Smooth muscle cell of the brain vasculature (primary cell): ENCODE measurements around the gene TDRD6.

Experiments
- DNase-seq: peaks from one replicate; pipeline ENCODE4 v3.0.0-alpha.2; 2012; ENCODE audit warnings: low read depth, low spot score

The TDRD6 gene

GRCh38 chr6:46677314-46677654, 10.4 kb upstream of the TDRD6 start:
- no peak for DNase-seq

DNA sequence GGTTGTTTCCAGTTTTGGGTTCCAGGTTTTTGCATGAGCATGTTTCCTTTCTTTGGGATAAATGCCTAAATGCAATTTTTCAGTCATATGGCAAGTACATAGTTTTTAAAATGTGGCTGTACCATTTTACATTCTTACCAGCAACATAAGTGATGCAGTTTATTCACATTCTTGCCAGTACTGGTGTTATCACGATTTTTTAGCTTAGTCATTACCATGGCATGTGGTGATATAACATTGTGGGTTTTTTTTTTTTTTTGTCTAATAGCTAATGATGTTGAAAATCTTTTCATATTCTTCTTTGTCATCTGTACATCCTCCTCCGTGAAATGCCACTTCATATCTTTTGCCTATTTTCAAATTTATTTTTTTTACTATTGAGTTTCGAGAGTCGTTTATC, 2.9 kb upstream of the TDRD6 start:
- no peak for DNase-seq

DNA sequence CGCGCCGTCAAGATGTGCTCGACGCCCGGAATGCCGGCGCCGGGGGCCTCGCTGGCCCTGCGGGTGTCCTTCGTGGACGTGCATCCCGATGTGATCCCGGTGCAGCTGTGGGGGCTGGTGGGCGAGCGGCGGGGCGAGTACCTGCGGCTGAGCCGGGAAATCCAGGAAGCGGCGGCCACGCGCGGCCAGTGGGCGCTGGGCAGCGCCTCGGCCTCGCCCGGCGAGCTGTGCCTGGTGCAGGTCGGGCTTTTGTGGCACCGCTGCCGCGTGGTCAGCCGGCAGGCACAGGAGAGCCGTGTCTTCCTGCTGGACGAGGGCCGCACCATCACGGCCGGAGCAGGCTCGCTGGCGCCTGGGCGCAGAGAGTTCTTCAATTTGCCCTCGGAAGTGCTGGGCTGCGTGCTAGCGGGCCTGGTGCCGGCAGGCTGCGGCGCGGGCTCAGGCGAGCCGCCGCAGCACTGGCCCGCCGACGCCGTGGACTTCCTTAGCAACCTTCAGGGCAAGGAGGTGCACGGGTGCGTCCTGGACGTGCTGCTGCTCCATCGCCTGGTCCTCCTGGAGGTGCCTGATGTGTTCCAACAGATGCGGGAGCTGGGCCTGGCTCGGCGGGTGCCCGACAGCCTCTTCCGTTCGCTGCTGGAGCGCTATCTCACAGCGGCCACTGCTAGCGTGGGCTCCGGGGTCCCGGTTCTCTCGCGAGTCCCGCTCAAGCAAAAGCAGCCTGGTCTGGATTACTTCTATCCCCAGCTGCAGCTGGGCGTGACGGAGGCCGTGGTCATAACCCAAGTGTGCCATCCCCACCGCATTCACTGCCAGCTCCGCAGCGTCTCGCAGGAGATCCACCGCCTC, 656 bp downstream of the TDRD6 start:
- no peak for DNase-seq

- no peak for DNase-seq
Measured at GRCh38 chr6:46688966-46689335, 1.3 kb downstream of the TDRD6 start.

- no peak for DNase-seq
Measured at GRCh38 chr6:46689657-46690056, 2.0 kb downstream of the TDRD6 start.

- no peak for DNase-seq
Measured at GRCh38 chr6:46690141-46690755, 2.6 kb downstream of the TDRD6 start.

DNA sequence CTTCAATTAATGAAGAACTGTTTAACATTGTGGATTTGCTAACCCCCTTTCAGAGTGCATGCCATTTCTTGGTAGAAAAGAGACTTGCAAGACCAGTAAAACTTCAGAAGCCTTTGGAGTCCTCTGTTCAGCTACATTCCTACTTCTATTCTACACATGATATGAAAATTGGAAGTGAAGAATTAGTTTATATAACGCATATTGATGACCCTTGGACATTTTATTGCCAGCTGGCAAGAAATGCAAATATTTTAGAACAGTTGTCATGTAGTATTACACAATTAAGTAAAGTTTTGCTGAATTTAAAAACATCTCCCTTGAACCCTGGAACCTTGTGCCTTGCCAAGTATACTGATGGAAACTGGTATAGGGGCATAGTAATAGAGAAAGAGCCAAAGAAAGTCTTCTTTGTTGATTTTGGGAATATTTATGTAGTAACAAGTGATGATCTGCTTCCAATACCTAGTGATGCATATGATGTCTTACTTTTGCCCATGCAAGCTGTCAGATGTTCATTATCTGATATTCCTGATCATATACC, 3.3 kb downstream of the TDRD6 start:
- no peak for DNase-seq

DNA sequence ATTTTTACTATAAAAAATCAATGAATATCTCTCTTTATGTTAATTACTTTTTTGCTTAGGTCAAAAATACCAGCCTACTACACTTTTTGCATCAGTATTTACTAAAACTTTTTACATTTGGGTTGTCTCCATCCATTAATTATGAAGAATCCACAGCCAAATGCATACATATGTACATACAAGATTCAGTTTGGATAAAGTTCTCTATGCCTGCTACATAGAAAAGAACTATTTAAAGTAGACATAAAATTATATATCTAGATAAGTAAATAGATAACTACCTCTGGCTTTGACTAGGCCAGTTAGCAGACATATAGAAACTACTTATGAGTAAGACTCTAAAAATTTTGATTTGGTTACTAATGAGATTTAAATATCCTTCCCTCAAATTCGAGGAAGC, 12.3 kb downstream of the TDRD6 start:
- DNase-seq: no peak

DNA sequence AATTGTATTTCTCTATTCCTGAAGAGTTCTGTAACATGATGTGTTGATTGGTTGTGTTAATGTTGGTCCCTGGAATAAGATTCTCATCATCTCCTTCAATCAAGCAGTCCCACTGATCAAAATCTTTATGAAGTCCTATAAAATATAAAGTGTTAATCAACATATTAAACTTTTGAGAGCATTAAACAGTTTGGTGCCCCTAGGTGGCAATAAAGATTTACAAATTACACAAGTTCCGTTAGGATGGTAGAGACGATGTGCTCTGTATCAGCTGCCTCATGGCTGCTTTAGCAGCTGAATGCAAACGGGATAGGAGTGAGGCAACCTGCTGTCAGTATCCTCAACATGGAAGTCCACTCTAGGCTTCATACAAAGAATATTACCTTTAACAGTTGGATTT, 16.9 kb downstream of the TDRD6 start:
- DNase-seq: no peak

DNA sequence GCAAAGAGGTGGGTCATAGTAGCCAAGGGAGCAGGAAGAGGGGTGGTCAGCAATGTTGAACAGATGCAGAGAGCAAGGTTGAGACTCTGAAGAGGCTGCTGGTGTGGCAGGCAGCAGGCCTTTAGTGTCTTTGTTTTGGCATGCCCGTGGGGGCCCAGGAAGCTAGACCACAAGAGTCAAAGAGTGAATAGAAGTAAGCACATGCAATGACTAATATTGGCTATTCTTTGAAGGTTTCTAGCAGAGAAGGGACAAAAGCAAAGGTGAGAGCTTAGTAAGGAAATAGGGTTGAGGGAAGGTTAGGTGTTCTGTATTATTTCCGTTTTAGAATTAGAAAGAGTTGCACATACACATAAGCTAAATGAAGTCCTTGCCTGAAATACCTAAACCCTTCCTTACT, 18.8 kb downstream of the TDRD6 start:
- DNase-seq: no peak

GRCh38 chr6:46711491-46711890, 23.8 kb downstream of the TDRD6 start:
- DNase-seq: no peak

GRCh38 chr6:46715141-46715540, 27.5 kb downstream of the TDRD6 start:
- DNase-seq: no peak

GRCh38 chr6:46719099-46719498, 31.4 kb downstream of the TDRD6 start:
- no peak for DNase-seq

- DNase-seq: no peak
Measured at GRCh38 chr6:46720401-46720800, 32.7 kb downstream of the TDRD6 start.

- DNase-seq: no peak
Measured at GRCh38 chr6:46729787-46730326, 42.2 kb downstream of the TDRD6 start.

DNA sequence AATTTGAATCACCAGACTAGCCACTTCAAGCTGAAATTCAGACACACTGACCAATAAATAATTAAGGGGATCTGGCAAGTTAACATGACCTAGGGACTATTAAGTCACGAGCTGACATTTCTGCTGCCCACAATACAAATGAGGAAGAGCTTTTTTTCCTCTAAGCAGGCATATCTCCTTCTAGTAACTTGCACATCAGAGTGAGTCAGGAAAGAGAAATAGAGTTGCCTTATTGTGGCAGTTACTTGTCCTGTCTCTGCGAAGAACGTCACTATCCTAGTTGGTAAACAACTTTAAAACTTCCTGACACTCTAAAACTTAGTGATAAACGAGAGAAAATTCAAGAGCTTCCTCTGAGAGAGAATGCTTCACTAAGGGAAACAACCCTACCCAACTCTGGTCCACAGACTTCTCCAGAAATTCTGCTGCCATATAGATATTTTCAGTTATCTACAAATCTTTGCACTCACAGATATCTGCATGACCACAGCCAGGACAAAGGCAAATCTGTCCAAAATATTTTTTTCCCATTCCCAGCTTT, 43.3 kb downstream of the TDRD6 start:
- DNase-seq: no peak

DNA sequence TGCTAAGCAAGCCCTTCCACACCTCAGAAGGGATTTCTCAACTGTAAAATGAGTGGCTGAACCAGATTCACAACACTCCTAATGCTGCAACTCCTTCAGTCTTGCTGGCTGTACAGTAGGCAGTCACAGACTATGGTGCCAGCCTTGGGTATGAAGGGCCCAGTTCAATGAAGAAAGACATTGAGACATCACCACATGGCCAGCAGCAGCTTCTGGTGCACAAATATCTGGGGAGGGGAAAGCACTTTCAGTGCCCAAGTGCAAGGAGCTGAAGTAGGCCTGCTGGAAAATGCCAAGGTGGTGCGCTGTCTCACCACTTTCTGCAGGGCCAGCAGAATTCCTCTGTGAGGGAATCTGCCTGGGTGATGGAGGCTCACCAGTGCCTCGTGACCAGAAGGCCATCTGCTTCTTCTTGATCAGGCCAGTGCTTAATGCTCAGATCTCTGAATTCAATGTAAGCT, 45.7 kb downstream of the TDRD6 start:
- no peak for DNase-seq

DNA sequence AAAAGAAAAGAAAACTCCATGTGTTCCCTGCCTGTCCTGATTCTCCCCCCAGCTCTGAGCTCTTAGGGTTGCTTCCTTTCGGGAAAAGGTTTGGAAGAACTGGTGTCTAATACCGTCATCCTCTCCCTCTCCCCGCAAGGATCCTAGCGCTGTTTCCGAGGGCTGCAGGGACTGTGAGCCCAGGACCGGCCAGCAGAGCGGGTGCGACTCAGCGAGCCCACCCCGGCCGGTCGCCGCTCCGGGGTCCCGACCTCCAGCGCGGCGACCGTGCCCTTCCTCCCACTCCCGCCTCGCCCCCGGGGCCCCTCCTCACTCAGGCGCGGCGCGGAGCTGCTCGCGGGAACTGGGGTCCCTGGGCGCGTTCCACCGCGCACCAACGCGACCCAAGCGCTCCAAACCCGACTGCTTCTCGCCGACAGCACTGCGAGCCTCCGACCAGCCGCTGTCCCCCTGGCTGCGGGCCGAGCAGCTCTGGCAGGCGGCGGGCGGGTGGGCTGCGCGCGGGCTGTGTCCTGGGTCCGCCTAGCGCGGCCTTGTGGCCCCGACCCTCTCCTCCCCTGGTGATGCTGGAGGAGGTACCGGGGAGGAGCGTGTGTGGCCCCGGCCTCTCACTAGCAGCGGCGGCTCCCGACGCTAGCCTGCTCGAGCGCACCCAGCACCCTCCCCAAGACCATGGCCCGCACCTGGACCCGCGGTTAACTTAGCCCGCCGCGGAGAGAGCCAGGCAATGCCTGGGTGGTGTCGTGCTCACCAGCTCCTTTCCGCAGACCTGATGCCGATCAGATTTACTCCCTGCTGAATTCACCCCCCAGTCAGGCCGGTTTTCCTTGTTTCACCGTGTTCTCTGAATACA, 47.4 kb downstream of the TDRD6 start, which contains the start of gene PLA2G7:
PLA2G7 (minus strand) TSS at position 509 of the 853 bp plus-strand sequence. CDS start 12,484 bp downstream, outside the sequence.
- DNase-seq: no peak

- no peak for DNase-seq
Measured at GRCh38 chr6:46735720-46736031, 48.0 kb downstream of the TDRD6 start.

- no peak for DNase-seq
Measured at GRCh38 chr6:46736906-46737305, 49.2 kb downstream of the TDRD6 start.

DNA sequence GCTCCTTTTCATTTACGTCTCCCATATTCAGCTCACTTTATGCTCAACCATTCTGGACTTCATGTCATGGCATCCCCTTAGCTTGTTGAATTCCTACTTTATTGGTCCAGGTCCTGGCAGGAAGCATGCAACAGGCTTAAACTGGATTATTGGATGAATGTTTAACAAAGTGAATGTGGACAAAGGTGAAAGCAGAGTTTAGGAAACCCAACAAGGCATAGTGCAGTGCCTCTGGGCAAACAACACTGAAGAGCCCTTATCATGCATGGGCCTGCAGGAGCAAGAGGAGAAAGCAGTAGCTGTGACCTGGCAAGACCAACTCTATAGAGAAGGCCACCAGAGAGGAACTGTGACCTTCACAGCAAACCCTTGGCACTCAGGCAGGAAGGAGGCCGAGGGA, 53.8 kb downstream of the TDRD6 start:
- no peak for DNase-seq

- DNase-seq: no peak
Measured at GRCh38 chr6:46741910-46742309, 54.2 kb downstream of the TDRD6 start.
